ENCODE data around the gene CFAP69. TPM values are rescaled to one million over a fixed set of nuclear protein-coding genes. Genes with fewer than 3 reads are reported as not detected.

Gene CFAP69
- total RNA-seq, 4 donors from 2014 or later: 3.0 to 8.6 (median 7.5) TPM

DNA sequence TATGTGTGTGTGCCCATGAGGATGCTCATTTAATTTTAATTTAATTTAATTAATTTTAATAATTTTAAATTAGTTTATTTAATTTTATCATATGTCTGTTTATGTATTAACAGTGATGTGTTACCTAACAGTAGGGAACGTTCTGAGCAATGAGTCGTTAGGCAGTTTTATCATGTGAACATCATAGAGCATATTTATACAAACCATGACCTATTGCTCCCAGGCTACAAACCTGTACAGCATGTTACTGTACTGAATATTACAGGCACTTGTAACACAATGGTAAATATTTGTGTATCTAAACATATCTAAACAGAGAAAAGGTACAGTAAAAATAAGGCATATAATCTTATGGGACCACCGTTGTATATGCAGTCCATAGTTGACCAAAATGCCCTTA is 13.7 kb upstream of the CFAP69 start:
- DNase-seq (ENCODE audit: extremely low spot score): no peak
- no peaks in the 10 kb centered on the region for H3K9me3 ChIP-seq
- no peaks in the 10 kb centered on the region for H3K27me3 ChIP-seq
- H3K4me3 ChIP-seq: no peak overlapping the region
- TF ChIP-seq POLR2AphosphoS5 (IDR thresholded peaks at IDR 0.05) (no peak), POLR2A (IDR thresholded peaks at IDR 0.05; ENCODE audit: low read depth) (no peak), EP300 (IDR thresholded peaks at IDR 0.05) (no peak)
- TF ChIP-seq, protein P1, sequence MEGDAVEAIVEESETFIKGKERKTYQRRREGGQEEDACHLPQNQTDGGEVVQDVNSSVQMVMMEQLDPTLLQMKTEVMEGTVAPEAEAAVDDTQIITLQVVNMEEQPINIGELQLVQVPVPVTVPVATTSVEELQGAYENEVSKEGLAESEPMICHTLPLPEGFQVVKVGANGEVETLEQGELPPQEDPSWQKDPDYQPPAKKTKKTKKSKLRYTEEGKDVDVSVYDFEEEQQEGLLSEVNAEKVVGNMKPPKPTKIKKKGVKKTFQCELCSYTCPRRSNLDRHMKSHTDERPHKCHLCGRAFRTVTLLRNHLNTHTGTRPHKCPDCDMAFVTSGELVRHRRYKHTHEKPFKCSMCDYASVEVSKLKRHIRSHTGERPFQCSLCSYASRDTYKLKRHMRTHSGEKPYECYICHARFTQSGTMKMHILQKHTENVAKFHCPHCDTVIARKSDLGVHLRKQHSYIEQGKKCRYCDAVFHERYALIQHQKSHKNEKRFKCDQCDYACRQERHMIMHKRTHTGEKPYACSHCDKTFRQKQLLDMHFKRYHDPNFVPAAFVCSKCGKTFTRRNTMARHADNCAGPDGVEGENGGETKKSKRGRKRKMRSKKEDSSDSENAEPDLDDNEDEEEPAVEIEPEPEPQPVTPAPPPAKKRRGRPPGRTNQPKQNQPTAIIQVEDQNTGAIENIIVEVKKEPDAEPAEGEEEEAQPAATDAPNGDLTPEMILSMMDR (IDR thresholded peaks at IDR 0.05): no peak
- intact Hi-C loops (cut with DNase I): no loop called here
- H3K36me3 ChIP-seq: peaks cover 0 to 9% (median 2%) of the 10 kb centered on the region in 4 donors
- peaks cover 0 to 3% (median 0%) of the 10 kb centered on the region in 4 donors for H3K4me1 ChIP-seq
- no peak overlapping the region for H3K27ac ChIP-seq (replicated peaks in 1 of 4)
- WGBS: 85% methylated on average over 3 of the region's 3 CpGs

- no peak overlapping the region for H3K27ac ChIP-seq (replicated peaks in 1 of 4)
- peaks cover 0 to 3% (median 0%) of the 10 kb centered on the region in 4 donors for H3K4me1 ChIP-seq
- intact Hi-C loops (cut with DNase I): no loop called here
- no peaks in the 10 kb centered on the region for H3K9me3 ChIP-seq
- no peaks in the 10 kb centered on the region for H3K27me3 ChIP-seq
- 29% methylated on average over 5 of the region's 5 CpGs for WGBS
- no peak for TF ChIP-seq POLR2AphosphoS5 (IDR thresholded peaks at IDR 0.05)
- TF ChIP-seq, protein P1 (IDR thresholded peaks at IDR 0.05): no peak
- no peak for TF ChIP-seq POLR2A (IDR thresholded peaks at IDR 0.05; ENCODE audit: low read depth)
- no peak for TF ChIP-seq EP300 (IDR thresholded peaks at IDR 0.05)
- DNase-seq (ENCODE audit: extremely low spot score): no peak
- peaks cover 0 to under 1% (median 0%) of the 10 kb centered on the region in 4 donors for H3K36me3 ChIP-seq
- H3K4me3 ChIP-seq: no peak overlapping the region
These were observed 12.5 kb upstream of the CFAP69 start for GRCh38 chr7:90232430-90232829.

DNA sequence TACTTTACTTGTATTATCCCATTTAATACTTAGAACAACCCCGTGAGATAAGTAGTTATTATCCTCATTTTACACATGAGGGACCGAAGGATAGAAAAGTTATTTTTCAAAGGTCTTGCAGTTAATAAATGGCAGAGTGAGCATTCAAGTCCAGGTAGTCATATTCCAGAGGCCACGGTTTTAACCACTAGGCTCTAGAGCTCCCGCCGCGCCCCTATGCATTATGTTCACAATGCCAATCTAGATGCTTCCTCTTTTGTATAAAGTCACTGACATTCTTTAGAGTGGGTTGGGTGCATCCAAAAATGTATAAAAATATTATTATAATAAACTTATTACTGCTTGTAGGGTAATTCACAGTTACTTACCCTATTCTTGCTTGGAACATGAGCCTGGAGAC is 11.4 kb upstream of the CFAP69 start:
- H3K9me3 ChIP-seq: no peaks in the 10 kb centered on the region
- 97% methylated on average over 6 of the region's 6 CpGs for WGBS
- no peak for DNase-seq (ENCODE audit: extremely low spot score)
- H3K4me3 ChIP-seq: no peak overlapping the region
- H3K27ac ChIP-seq (replicated peaks in 1 of 4): no peak overlapping the region
- TF ChIP-seq, protein P1 (IDR thresholded peaks at IDR 0.05): no peak
- TF ChIP-seq POLR2AphosphoS5 (IDR thresholded peaks at IDR 0.05): no peak
- TF ChIP-seq POLR2A (IDR thresholded peaks at IDR 0.05; ENCODE audit: low read depth): no peak
- no peak for TF ChIP-seq EP300 (IDR thresholded peaks at IDR 0.05)
- peaks cover 0 to 4% (median 0%) of the 10 kb centered on the region in 4 donors for H3K36me3 ChIP-seq
- no peaks in the 10 kb centered on the region for H3K27me3 ChIP-seq
- peaks cover 0 to 3% (median 0%) of the 10 kb centered on the region in 4 donors for H3K4me1 ChIP-seq
- intact Hi-C loops (cut with DNase I): no loop called here

DNA sequence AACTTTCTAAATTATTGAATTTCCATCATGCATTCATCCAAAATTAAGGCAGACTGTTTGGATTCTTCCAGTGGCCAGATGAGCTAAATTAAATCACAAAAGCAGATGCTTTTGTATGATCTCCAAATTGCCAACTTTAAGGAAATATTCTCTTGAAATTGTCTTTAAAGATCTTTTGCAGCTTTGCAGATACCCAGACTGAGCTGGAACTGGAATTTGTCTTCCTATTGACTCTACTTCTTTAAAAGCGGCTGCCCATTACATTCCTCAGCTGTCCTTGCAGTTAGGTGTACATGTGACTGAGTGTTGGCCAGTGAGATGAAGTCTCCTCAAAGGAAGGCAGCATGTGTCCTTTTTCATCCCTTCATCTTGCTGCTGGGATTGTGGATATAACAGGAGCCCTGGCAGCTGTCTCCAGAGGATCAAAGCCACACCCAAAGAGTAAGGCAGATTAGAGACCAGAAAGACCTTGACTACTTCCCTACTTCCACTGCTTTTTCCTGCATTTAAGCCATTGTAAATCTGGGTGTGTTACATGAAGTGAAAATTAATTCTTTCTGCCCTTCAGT is 8.2 kb upstream of the CFAP69 start:
- peaks cover 0 to 4% (median 0%) of the 10 kb centered on the region in 4 donors for H3K36me3 ChIP-seq
- no peaks in the 10 kb centered on the region for H3K9me3 ChIP-seq
- 92% methylated on average over 1 of the region's 1 CpG for WGBS
- TF ChIP-seq POLR2A (IDR thresholded peaks at IDR 0.05; ENCODE audit: low read depth): no peak
- no peak for TF ChIP-seq EP300 (IDR thresholded peaks at IDR 0.05)
- no peak for TF ChIP-seq POLR2AphosphoS5 (IDR thresholded peaks at IDR 0.05)
- TF ChIP-seq, protein P1 (IDR thresholded peaks at IDR 0.05): no peak
- peak; percentile 26 for DNase-seq (ENCODE audit: extremely low spot score)
- H3K27me3 ChIP-seq: no peaks in the 10 kb centered on the region
- no peak overlapping the region for H3K27ac ChIP-seq (replicated peaks in 1 of 4)
- intact Hi-C loops (cut with DNase I): no loop called here
- H3K4me3 ChIP-seq: no peak overlapping the region
- H3K4me1 ChIP-seq: peaks cover 0 to 3% (median 0%) of the 10 kb centered on the region in 4 donors

GRCh38 chr7:90238022-90238421 is 7.0 kb upstream of the CFAP69 start:
- Histone ChIP-seq H3K9me3 (no peaks in the 10 kb centered on the region), H3K4me1 (no peaks in the 10 kb centered on the region), H3K36me3 (peaks cover 0 to 4% (median 0%) of the 10 kb centered on the region in 4 donors), H3K27me3 (no peaks in the 10 kb centered on the region), H3K4me3 (no peak overlapping the region), H3K27ac (replicated peaks in 1 of 4) (no peak overlapping the region)
- no peak for DNase-seq (ENCODE audit: extremely low spot score)
- 100% methylated on average over 2 of the region's 2 CpGs for WGBS
- intact Hi-C loops (cut with DNase I): no loop called here
- TF ChIP-seq POLR2A (IDR thresholded peaks at IDR 0.05; ENCODE audit: low read depth) (no peak), EP300 (IDR thresholded peaks at IDR 0.05) (no peak), POLR2AphosphoS5 (IDR thresholded peaks at IDR 0.05) (no peak)
- TF ChIP-seq, protein P1 (IDR thresholded peaks at IDR 0.05): no peak

Measured in esophagus muscularis mucosa (tissue), 4 donors.